Neuronal stem cell (in vitro differentiated cells): ENCODE data around the gene TERC. TPM values are rescaled to one million over a fixed set of nuclear protein-coding genes. Genes with fewer than 3 reads are reported as not detected.
"Not testable (repeated sequence)": the region's sequence is repeated elsewhere in the genome, so short reads cannot be mapped to it uniquely, and the experiment has no call there.

Source experiments
- DNase-seq: peaks from one replicate; pipeline ENCODE4 v3.0.0-alpha.2; 2013; ENCODE audit warnings: low spot score
- H2AFZ ChIP-seq: one replicate; pipeline ENCODE4 v1.6.1; 2013; ENCODE audit warnings: mild to moderate bottlenecking, low read length, inconsistent platforms
- H2AK5ac ChIP-seq: 2 replicates; pipeline ENCODE4 v1.6.1; 2013; ENCODE audit warnings: low read depth, mild to moderate bottlenecking, inconsistent platforms, low read length, moderate library complexity, mixed read lengths
- H2BK120ac ChIP-seq: 2 replicates; pipeline ENCODE4 v1.6.1; 2013; ENCODE audit warnings: low read depth, mild to moderate bottlenecking, inconsistent platforms, low read length, moderate library complexity, mixed read lengths
- H2BK12ac ChIP-seq: one replicate; pipeline ENCODE4 v1.6.1; 2013; ENCODE audit warnings: low read length, inconsistent platforms
- H2BK15ac ChIP-seq: 2 replicates; pipeline ENCODE4 v1.6.1; 2013; ENCODE audit warnings: mild to moderate bottlenecking, low read length, inconsistent platforms, mixed read lengths
- H2BK5ac ChIP-seq: one replicate; pipeline ENCODE4 v1.6.1; 2013; ENCODE audit warnings: inconsistent platforms, mild to moderate bottlenecking, low read length, moderate library complexity
- H3K14ac ChIP-seq: one replicate; pipeline ENCODE4 v1.6.1; 2013; ENCODE audit warnings: low read length, inconsistent platforms
- H3K18ac ChIP-seq: 2 replicates; pipeline ENCODE4 v1.6.1; 2013; ENCODE audit warnings: low read length, inconsistent platforms
- H3K23ac ChIP-seq: 2 replicates; pipeline ENCODE4 v1.6.1; 2013; ENCODE audit warnings: low read depth, mild to moderate bottlenecking, mixed read lengths, low read length, inconsistent platforms; ENCODE audit not compliant: poor library complexity
- H3K27ac ChIP-seq: replicated peaks from 3 replicates; pipeline ENCODE4 v1.5.1; 2013; ENCODE audit warnings: low read length, inconsistent platforms
- H3K27me3 ChIP-seq, 3 experiments: 2 replicates each; pipeline ENCODE4 v1.6.1; 2013; ENCODE audit warnings: low read length in 3 of 3, mild to moderate bottlenecking in 2 of 3, inconsistent platforms in 1 of 3, low read depth in 1 of 3, mixed read lengths in 1 of 3, moderate library complexity in 1 of 3; ENCODE audit not compliant: control insufficient read depth in 3 of 3, insufficient read depth in 3 of 3
- H3K36me3 ChIP-seq, 2 donors: replicated peaks in 1 of 2; 2 replicates each; pipeline ENCODE4 v1.6.1; 2013; ENCODE audit warnings: low read length in 2 of 2; ENCODE audit not compliant: control insufficient read depth in 2 of 2, insufficient read depth in 2 of 2
- H3K4ac ChIP-seq: 2 replicates; pipeline ENCODE4 v1.6.1; 2013; ENCODE audit warnings: inconsistent platforms, mild to moderate bottlenecking, low read length, moderate library complexity
- H3K4me1 ChIP-seq, 2 donors: 1 replicate in 1 of 2; 2 replicates in 1 of 2; pipeline ENCODE4 v1.6.1; 2013; ENCODE audit warnings: low read length in 2 of 2, low read depth in 1 of 2; ENCODE audit not compliant: control insufficient read depth in 2 of 2, insufficient read depth in 1 of 2
- H3K4me2 ChIP-seq: one replicate; pipeline ENCODE4 v1.6.1; 2013; ENCODE audit warnings: mild to moderate bottlenecking, low read length, inconsistent platforms; ENCODE audit not compliant: insufficient read depth, poor library complexity, severe bottlenecking
- H3K4me3 ChIP-seq, 2 donors: 2 replicates each; pipeline ENCODE4 v1.5.1; 2013; ENCODE audit warnings: low read length in 2 of 2, mild to moderate bottlenecking in 2 of 2, inconsistent platforms in 1 of 2, moderate library complexity in 1 of 2
- H3K79me1 ChIP-seq: one replicate; pipeline ENCODE4 v1.6.1; 2013; ENCODE audit warnings: low read depth, mild to moderate bottlenecking, inconsistent platforms, low read length, moderate library complexity
- H3K9ac ChIP-seq: one replicate; pipeline ENCODE4 v1.6.1; 2013; ENCODE audit warnings: mild to moderate bottlenecking, low read depth, low read length, inconsistent platforms; ENCODE audit not compliant: poor library complexity
- H3K9me3 ChIP-seq, 2 donors: replicated peaks in 1 of 2; 2 replicates each; pipeline versions ENCODE3 to v1.6.1; 2013; ENCODE audit warnings: low read length in 2 of 2, mild to moderate bottlenecking in 2 of 2, inconsistent platforms in 1 of 2, low read depth in 1 of 2, mixed read lengths in 1 of 2, moderate library complexity in 1 of 2; ENCODE audit not compliant: control insufficient read depth in 2 of 2, insufficient read depth in 1 of 2
- H4K8ac ChIP-seq: one replicate; pipeline ENCODE4 v1.6.1; 2013; ENCODE audit warnings: low read depth, mild to moderate bottlenecking, inconsistent platforms, low read length, moderate library complexity
- H4K91ac ChIP-seq: one replicate; pipeline ENCODE4 v1.6.1; 2013; ENCODE audit warnings: low read length, low read depth, mild to moderate bottlenecking, inconsistent platforms; ENCODE audit not compliant: poor library complexity
- WGBS, 2 donors: extraction: QIAGEN DNeasy Blood & Tissue Kit; methylation state at CpG; one replicate each; pipeline ENCODE4 v1.1.7; 2013; ENCODE audit warnings: missing lambda C conversion rate in 2 of 2, mixed read lengths in 1 of 2; ENCODE audit not compliant: insufficient read length in 2 of 2, insufficient replicate concordance in 1 of 2; ENCODE audit errors: extremely low coverage in 2 of 2; 5-methylcytosine and 5-hydroxymethylcytosine counted together
- small RNA-seq: library from polyadenylated mRNA; stranded (forward); fragments of <200 nt; extraction: miRNeasy Mini kit (QIAGEN cat#:217004); gene quantifications from one replicate; pipeline ENCODE3, GENCODE V24; 2013; ENCODE audit not compliant: insufficient read depth

Gene TERC

DNA sequence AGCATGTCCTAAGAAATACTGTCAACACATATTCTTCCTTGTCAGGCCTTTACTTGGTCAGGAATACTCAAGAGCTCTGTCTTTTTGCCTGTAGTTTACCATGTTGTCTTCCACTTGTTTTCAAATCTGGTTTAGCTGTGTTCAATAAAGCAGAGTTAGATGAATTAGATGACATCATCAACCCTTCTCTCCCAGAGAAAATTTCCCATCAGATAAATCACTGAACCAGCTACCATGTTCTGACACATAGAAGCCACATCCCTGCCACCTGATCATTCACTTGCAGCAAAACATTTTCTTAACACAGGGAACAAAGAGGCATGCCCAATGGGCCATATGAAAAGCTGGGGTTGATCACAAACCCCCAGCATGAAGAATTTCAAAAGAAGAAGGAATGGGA, 42.1 kb downstream of the TERC start:
- Histone ChIP-seq H3K9ac (no peak overlapping the region), H2BK12ac (no peak overlapping the region), H3K14ac (no peak overlapping the region), H3K9me3 (no peaks in the 10 kb centered on the region), H2AFZ (no peak overlapping the region), H3K4me2 (no peak overlapping the region), H3K27ac (no peak overlapping the region), H2BK5ac (no peak overlapping the region), H3K18ac (no peak overlapping the region), H3K36me3 (no peaks in the 10 kb centered on the region), H3K23ac (no peak overlapping the region), H2AK5ac (no peak overlapping the region), H4K91ac (no peak overlapping the region), H3K4me3 (no peak overlapping the region), H2BK120ac (no peak overlapping the region), H3K4me1 (no peaks in the 10 kb centered on the region), H3K79me1 (no peaks in the 10 kb centered on the region), H2BK15ac (no peak overlapping the region), H3K4ac (no peak overlapping the region), H3K27me3 (no peaks in the 10 kb centered on the region), H4K8ac (no peak overlapping the region)
- DNase-seq: no peak

DNA sequence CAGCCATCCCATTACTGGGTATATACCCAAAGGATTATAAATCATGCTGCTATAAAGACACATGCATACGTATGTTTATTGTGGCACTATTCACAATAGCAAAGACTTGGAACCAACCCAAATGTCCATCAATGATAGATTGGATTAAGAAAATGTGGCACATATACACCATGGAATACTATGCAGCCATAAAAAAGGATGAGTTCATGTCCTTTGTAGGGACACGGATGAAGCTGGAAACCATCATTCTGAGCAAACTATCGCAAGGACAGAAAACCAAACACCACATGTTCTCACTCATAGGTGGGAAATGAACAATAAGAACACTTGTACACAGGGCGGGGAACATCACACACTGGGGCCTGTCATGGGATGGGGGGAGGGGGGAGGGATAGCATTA, 46.4 kb downstream of the TERC start:
- H3K9ac ChIP-seq, H3K4me3 ChIP-seq, H2BK12ac ChIP-seq, H3K4me2 ChIP-seq, H3K18ac ChIP-seq, H3K23ac ChIP-seq, H2BK5ac ChIP-seq, H3K9me3 ChIP-seq, H2BK15ac ChIP-seq, H4K91ac ChIP-seq, H3K4ac ChIP-seq, H4K8ac ChIP-seq, H3K14ac ChIP-seq, H3K27ac ChIP-seq, H3K27me3 ChIP-seq, H3K4me1 ChIP-seq, DNase-seq, H2AFZ ChIP-seq, H3K79me1 ChIP-seq, H2AK5ac ChIP-seq, H2BK120ac ChIP-seq, H3K36me3 ChIP-seq: not testable (repeated sequence)
- WGBS, 2 donors: no CpG with 5 or more reads among the region's 4 CpGs

Small RNAs within 50 kb of the gene (small RNA-seq; reads per million reads assigned to genes)
- not detected for gene RNU6-637P
